Ishikawa (cell line): ENCODE measurements around the gene ZNF664.

Experiments
- CEBPB ChIP-seq: IDR thresholded peaks from 2 replicates; pipeline ENCODE4 v1.6.1; 2012
- EGR1 ChIP-seq: IDR thresholded peaks from 2 replicates; pipeline ENCODE4 v1.6.1; 2012
- EP300 ChIP-seq: IDR thresholded peaks from 2 replicates; pipeline ENCODE4 v1.6.1; 2012; ENCODE audit warnings: borderline replicate concordance
- RAD21 ChIP-seq: IDR thresholded peaks from 2 replicates; pipeline ENCODE4 v1.6.1; 2012; ENCODE audit warnings: low read depth
- REST ChIP-seq: IDR thresholded peaks from 2 replicates; pipeline ENCODE4 v1.6.1; 2012; ENCODE audit warnings: low read depth, mild to moderate bottlenecking
- TAF1 ChIP-seq: IDR thresholded peaks from 2 replicates; pipeline ENCODE4 v1.6.1; 2012; ENCODE audit warnings: low read depth, mild to moderate bottlenecking
- TCF12 ChIP-seq: IDR thresholded peaks from 2 replicates; pipeline ENCODE4 v1.6.1; 2012; ENCODE audit warnings: low read depth
- YY1 ChIP-seq: IDR thresholded peaks from 2 replicates; pipeline ENCODE4 v1.6.1; 2012; ENCODE audit warnings: low read depth
- TF ChIP-seq, protein P1 (sequence below): IDR thresholded peaks from 2 replicates; pipeline ENCODE4 v1.6.1; 2012

DNA sequence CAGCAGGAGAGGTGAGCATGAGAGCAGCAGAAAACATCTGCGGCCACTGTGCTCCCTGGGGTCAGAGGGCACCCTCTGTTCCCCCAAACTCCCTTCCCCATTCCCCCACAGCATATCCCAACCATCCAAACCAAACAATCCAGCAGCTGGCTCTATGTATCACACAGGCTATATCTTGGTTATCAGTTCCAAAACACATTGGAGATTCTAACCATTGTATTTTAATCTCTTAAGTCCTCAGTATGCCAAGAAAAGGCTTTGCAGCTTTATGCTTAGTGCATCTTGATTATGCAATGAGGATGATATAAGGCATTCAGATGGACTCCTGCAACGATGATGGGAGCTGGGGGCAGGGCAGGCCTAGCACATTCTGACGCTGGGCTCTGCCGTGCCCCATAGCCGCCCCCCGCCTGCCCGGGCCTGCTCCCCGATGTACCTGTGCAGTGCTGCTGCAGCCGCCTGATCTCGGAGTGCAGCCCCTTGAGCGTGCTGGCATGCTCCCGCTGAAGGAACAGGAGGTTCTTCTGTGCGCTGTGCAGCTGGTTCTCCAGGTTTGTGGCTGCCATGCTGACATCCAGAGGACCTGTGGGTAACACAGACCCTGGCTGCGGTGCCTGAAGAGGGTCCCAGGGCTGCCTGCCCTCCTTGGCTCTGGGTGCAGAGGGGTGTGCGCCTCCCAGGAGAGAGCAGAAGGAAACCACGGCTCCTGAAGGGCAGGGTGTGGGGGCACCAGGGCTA lies 29.9 kb upstream of the ZNF664 start:
- TF ChIP-seq YY1 (no peak), REST (no peak), RAD21 (no peak), EGR1 (no peak), TAF1 (no peak), CEBPB (no peak), EP300 (no peak), TCF12 (no peak)
- TF ChIP-seq, protein P1, sequence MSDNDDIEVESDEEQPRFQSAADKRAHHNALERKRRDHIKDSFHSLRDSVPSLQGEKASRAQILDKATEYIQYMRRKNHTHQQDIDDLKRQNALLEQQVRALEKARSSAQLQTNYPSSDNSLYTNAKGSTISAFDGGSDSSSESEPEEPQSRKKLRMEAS = no peak
